HCT116 (cell line): ENCODE measurements around the gene SPHKAP. TPM values are rescaled to one million over a fixed set of nuclear protein-coding genes. Genes with fewer than 3 reads are reported as not detected.

ENCODE experiments used
- ATAC-seq: fragments of 200-7000 bp; cut with Tn5 transposase; 2 replicates; pipeline ENCODE4 v1.9.1; 2020; ENCODE audit warnings: mild to moderate bottlenecking, moderate library complexity
- BruUV-seq: library from RNA; stranded (reverse); fragments of 400-500 nt; replicated peaks from 2 replicates; lab custom pipeline; 2021; lab: Mats Ljungman, UMichigan
- CTCF ChIA-PET: fragments of 300-600 bp; sonication (Branson Sonifier 250); formaldehyde crosslinking; loops from one replicate; lab custom pipeline; 2021; ENCODE audit warnings: antibody characterized with exemption; lab: Charles Lee
- POLR2A ChIA-PET: fragments of 300-600, 350-600 bp; sonication (Branson Sonifier 250); formaldehyde crosslinking; loops from one replicate; lab custom pipeline; 2021; ENCODE audit warnings: antibody characterized with exemption; lab: Charles Lee
- RAD21 ChIA-PET, 2 experiments: fragments of 300-600 bp; sonication (Branson Sonifier 250); formaldehyde crosslinking; loops; one replicate each; lab custom pipeline; 2023; ENCODE audit warnings: low total read pairs in 2 of 2; ENCODE audit not compliant: uncharacterized antibody in 2 of 2, unreplicated experiment in 2 of 2, low non-redundant PET in 1 of 2; lab: Charles Lee
- DNase-seq: peaks from one replicate; pipeline ENCODE4 v3.0.0-alpha.2; 2010; ENCODE audit warnings: low read depth, low spot score
- H2AFZ ChIP-seq: fragments of 200-600 bp; shearing (Covaris generic), sonication (generic); 2 replicates; pipeline ENCODE4 v1.6.1; 2017; ENCODE audit warnings: low read depth, mixed run types, mixed read lengths, antibody characterized with exemption, low read length; ENCODE audit not compliant: poor library complexity, severe bottlenecking
- H3K27ac ChIP-seq: 2 replicates; pipeline ENCODE4 v1.5.1; 2012; ENCODE audit warnings: low read depth, low read length
- H3K27me3 ChIP-seq: fragments of 200-600 bp; sonication (generic); 2 replicates; pipeline ENCODE4 v1.6.1; 2016; ENCODE audit warnings: mixed run types, low read length, mixed read lengths; ENCODE audit not compliant: insufficient read depth
- H3K36me3 ChIP-seq, 2 experiments: fragments of 200-500 bp in 1 of 2; fragments of 200-600 bp in 1 of 2; sonication (Bioruptor generic) in 1 of 2; sonication (generic) in 1 of 2; 2 replicates each; pipeline versions ENCODE4 v1.5.1 to v1.6.1; 2014 to 2016; ENCODE audit warnings: low read length in 2 of 2, inconsistent platforms in 1 of 2, mixed read lengths in 1 of 2, mixed run types in 1 of 2; ENCODE audit not compliant: insufficient read depth in 2 of 2, control insufficient read depth in 1 of 2
- H3K4me1 ChIP-seq, 2 experiments: fragments of 200-600 bp in 1 of 2; sonication (generic) in 1 of 2; 2 replicates each; pipeline versions ENCODE4 v1.5.1 to v1.6.1; 2012 to 2017; ENCODE audit warnings: low read length in 2 of 2, inconsistent platforms in 1 of 2, mild to moderate bottlenecking in 1 of 2, mixed read lengths in 1 of 2, mixed run types in 1 of 2, moderate library complexity in 1 of 2; ENCODE audit not compliant: insufficient read depth in 2 of 2, control insufficient read depth in 1 of 2
- H3K4me2 ChIP-seq: fragments of 200-600 bp; sonication (generic); 2 replicates; pipeline ENCODE4 v1.6.1; 2017; ENCODE audit warnings: mixed run types, low read length, mixed read lengths
- H3K4me3 ChIP-seq, 2 experiments: fragments of 200-600 bp in 1 of 2; sonication (generic) in 1 of 2; replicated peaks in 1 of 2; 2 replicates each; pipeline ENCODE4 v1.5.1; 2011 to 2016; ENCODE audit warnings: low read length in 2 of 2, control low read depth in 1 of 2, low read depth in 1 of 2, mild to moderate bottlenecking in 1 of 2, mixed read lengths in 1 of 2, mixed run types in 1 of 2
- H3K79me2 ChIP-seq: fragments of 200-600 bp; sonication (generic); 2 replicates; pipeline ENCODE4 v1.6.1; 2017; ENCODE audit warnings: mild to moderate bottlenecking, mixed run types, low read length, moderate library complexity, mixed read lengths; ENCODE audit not compliant: insufficient read depth
- H3K9ac ChIP-seq: fragments of 200-600 bp; sonication (generic); 2 replicates; pipeline ENCODE4 v1.6.1; 2016; ENCODE audit warnings: low read length, mixed read lengths
- H3K9me2 ChIP-seq: fragments of 200-600 bp; sonication (generic), shearing (Covaris generic); 2 replicates; pipeline ENCODE4 v1.6.1; 2017; ENCODE audit warnings: mixed run types, mild to moderate bottlenecking, moderate library complexity; ENCODE audit not compliant: insufficient read depth
- H3K9me3 ChIP-seq, 2 experiments: fragments of 200-500 bp in 1 of 2; fragments of 200-600 bp in 1 of 2; sonication (Bioruptor generic) in 1 of 2; sonication (generic) in 1 of 2; 2 replicates each; pipeline ENCODE4 v1.6.1; 2014 to 2017; ENCODE audit warnings: low read length in 2 of 2, mixed read lengths in 2 of 2, inconsistent platforms in 1 of 2, low read depth in 1 of 2, mild to moderate bottlenecking in 1 of 2, mixed run types in 1 of 2, moderate library complexity in 1 of 2; ENCODE audit not compliant: control insufficient read depth in 1 of 2, insufficient read depth in 1 of 2
- H4K20me1 ChIP-seq: fragments of 200-600 bp; sonication (generic), shearing (Covaris generic); 2 replicates; pipeline ENCODE4 v1.6.1; 2017; ENCODE audit warnings: mixed run types, mild to moderate bottlenecking, moderate library complexity; ENCODE audit not compliant: insufficient read depth
- CBX3 ChIP-seq: IDR thresholded peaks from 2 replicates; pipeline ENCODE4 v1.6.1; 2012; ENCODE audit warnings: low read depth
- CEBPB ChIP-seq: IDR thresholded peaks from 2 replicates; pipeline ENCODE4 v1.6.1; 2012; ENCODE audit warnings: low read depth
- EGR1 ChIP-seq: IDR thresholded peaks from 2 replicates; pipeline ENCODE4 v1.6.1; 2012; ENCODE audit warnings: low read depth
- EZH2 ChIP-seq: fragments of 200-600 bp; sonication (generic); IDR thresholded peaks from 2 replicates; pipeline ENCODE4 v1.6.1; 2017; ENCODE audit warnings: antibody characterized with exemption, mixed run types
- EZH2phosphoT487 ChIP-seq: fragments of 200-600 bp; IDR thresholded peaks from 2 replicates; pipeline ENCODE4 v1.6.1; 2018; ENCODE audit warnings: antibody characterized with exemption, borderline replicate concordance
- FOSL1 ChIP-seq: IDR thresholded peaks from 2 replicates; pipeline ENCODE4 v1.6.1; 2012; ENCODE audit warnings: low read depth
- JUND ChIP-seq: IDR thresholded peaks from 2 replicates; pipeline ENCODE4 v1.6.1; 2012
- MAX ChIP-seq: IDR thresholded peaks from 2 replicates; pipeline ENCODE4 v1.6.1; 2012
- POLR2A ChIP-seq: IDR thresholded peaks from 2 replicates; pipeline ENCODE4 v1.7.0; 2011; ENCODE audit warnings: borderline replicate concordance; ENCODE audit not compliant: insufficient read depth, insufficient read length; ENCODE audit errors: extremely low read depth
- POLR2AphosphoS5 ChIP-seq: IDR thresholded peaks from 2 replicates; pipeline ENCODE4 v1.6.1; 2011; ENCODE audit warnings: mild to moderate bottlenecking, low read depth, low read length, moderate library complexity
- SIN3A ChIP-seq: IDR thresholded peaks from 2 replicates; pipeline ENCODE4 v1.6.1; 2012; ENCODE audit warnings: low read depth
- SRF ChIP-seq: IDR thresholded peaks from 2 replicates; pipeline ENCODE4 v1.6.1; 2012; ENCODE audit warnings: low read depth
- TCF7L2 ChIP-seq: IDR thresholded peaks from 2 replicates; pipeline ENCODE4 v1.7.0; 2011; ENCODE audit warnings: borderline replicate concordance, inconsistent platforms; ENCODE audit not compliant: insufficient read depth, insufficient read length; ENCODE audit errors: extremely low read depth
- YY1 ChIP-seq: IDR thresholded peaks from 2 replicates; pipeline ENCODE4 v1.6.1; 2011; ENCODE audit warnings: low read length, low read depth, moderate library complexity, mild to moderate bottlenecking; ENCODE audit not compliant: insufficient replicate concordance; ENCODE audit errors: extremely low read depth
- ZBTB33 ChIP-seq: IDR thresholded peaks from 2 replicates; pipeline ENCODE4 v1.6.1; 2011; ENCODE audit warnings: mild to moderate bottlenecking, low read length, moderate library complexity; ENCODE audit not compliant: insufficient replicate concordance; ENCODE audit errors: extremely low read depth
- ZFX ChIP-seq: fragments of 450-650 bp; IDR thresholded peaks from 2 replicates; pipeline ENCODE4 v1.6.1; 2017
- ZNF274 ChIP-seq: fragments of 200-500 bp; sonication (Bioruptor generic); IDR thresholded peaks from 2 replicates; pipeline ENCODE4 v1.6.1; 2014; ENCODE audit warnings: mild to moderate bottlenecking, low read depth, low read length, inconsistent platforms
- intact Hi-C: fragments of 100-400 bp; cut with micrococcal nuclease; formaldehyde crosslinking; loops from 2 replicates; pipeline ENCODE4 v1.10.0; 2022
- total RNA-seq: library from RNA; stranded (reverse); gene quantifications from one replicate; pipeline ENCODE4 v1.2.1, GENCODE V29; 2021; ENCODE audit not compliant: unreplicated experiment
- TF ChIP-seq, protein P1 (sequence below), 3 experiments: fragments of 200-600 bp in 1 of 3; sonication (generic) in 1 of 3; IDR thresholded peaks in 2 of 3; conservative IDR thresholded peaks in 1 of 3; 2 replicates each; pipeline ENCODE4 v1.5.1; 2012 to 2017; ENCODE audit warnings: low read depth in 2 of 3, low read length in 2 of 3, antibody characterized with exemption in 1 of 3, borderline replicate concordance in 1 of 3, control low read depth in 1 of 3, mild to moderate bottlenecking in 1 of 3, mixed read lengths in 1 of 3, mixed run types in 1 of 3, moderate library complexity in 1 of 3; ENCODE audit not compliant: insufficient read depth in 1 of 3
- TF ChIP-seq, protein P2 (sequence below): IDR thresholded peaks from 2 replicates; pipeline ENCODE4 v1.6.1; 2012

SPHKAP gene
- total RNA-seq, 1 experiment from 2014 or later: not detected

GRCh38 chr2:228086561-228086960 is 94.9 kb downstream of the SPHKAP start:
- Histone ChIP-seq H3K27me3 (no peaks in the 10 kb centered on the region), H3K36me3 (no peaks in the 10 kb centered on the region), H3K4me3 (no peak overlapping the region), H3K9me2 (no peaks in the 10 kb centered on the region), H3K4me2 (no peak overlapping the region), H3K9ac (no peak overlapping the region), H4K20me1 (no peaks in the 10 kb centered on the region), H3K4me1 (no peaks in the 10 kb centered on the region), H3K9me3 (no peaks in the 10 kb centered on the region)
- ChIA-PET POLR2A (no interaction called here), RAD21 (no interaction called here)
- ATAC-seq (no peak), DNase-seq (no peak)
- no TSS peak for BruUV-seq
- intact Hi-C loops: no loop called here
- TF ChIP-seq MAX: no peak
- no peak for TF ChIP-seq ZNF274
- TF ChIP-seq EZH2phosphoT487: no peak
- TF ChIP-seq CEBPB: no peak
- TF ChIP-seq, protein P1, sequence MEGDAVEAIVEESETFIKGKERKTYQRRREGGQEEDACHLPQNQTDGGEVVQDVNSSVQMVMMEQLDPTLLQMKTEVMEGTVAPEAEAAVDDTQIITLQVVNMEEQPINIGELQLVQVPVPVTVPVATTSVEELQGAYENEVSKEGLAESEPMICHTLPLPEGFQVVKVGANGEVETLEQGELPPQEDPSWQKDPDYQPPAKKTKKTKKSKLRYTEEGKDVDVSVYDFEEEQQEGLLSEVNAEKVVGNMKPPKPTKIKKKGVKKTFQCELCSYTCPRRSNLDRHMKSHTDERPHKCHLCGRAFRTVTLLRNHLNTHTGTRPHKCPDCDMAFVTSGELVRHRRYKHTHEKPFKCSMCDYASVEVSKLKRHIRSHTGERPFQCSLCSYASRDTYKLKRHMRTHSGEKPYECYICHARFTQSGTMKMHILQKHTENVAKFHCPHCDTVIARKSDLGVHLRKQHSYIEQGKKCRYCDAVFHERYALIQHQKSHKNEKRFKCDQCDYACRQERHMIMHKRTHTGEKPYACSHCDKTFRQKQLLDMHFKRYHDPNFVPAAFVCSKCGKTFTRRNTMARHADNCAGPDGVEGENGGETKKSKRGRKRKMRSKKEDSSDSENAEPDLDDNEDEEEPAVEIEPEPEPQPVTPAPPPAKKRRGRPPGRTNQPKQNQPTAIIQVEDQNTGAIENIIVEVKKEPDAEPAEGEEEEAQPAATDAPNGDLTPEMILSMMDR (IDR thresholded peaks at IDR 0.05 in 2 of 3, conservative IDR thresholded peaks at IDR 0.05 in 1 of 3; ENCODE audit: borderline replicate concordance in 1 of 3, insufficient read depth in 1 of 3, low read depth in 2 of 3, low read length in 2 of 3): no peak
- no peak for TF ChIP-seq ZFX
- TF ChIP-seq POLR2A: no peak
- no peak for TF ChIP-seq YY1
- TF ChIP-seq ZBTB33: no peak
- TF ChIP-seq CBX3: no peak
- no peak for TF ChIP-seq EZH2
- TF ChIP-seq SRF: no peak
- TF ChIP-seq, protein P2, sequence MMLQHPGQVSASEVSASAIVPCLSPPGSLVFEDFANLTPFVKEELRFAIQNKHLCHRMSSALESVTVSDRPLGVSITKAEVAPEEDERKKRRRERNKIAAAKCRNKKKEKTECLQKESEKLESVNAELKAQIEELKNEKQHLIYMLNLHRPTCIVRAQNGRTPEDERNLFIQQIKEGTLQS: no peak
- no peak for TF ChIP-seq TCF7L2
- no peak for TF ChIP-seq EGR1
- TF ChIP-seq POLR2AphosphoS5: no peak
- TF ChIP-seq FOSL1: no peak
- TF ChIP-seq JUND: no peak
- no peak for TF ChIP-seq SIN3A
- TF ChIP-seq, all 23 proteins: peak for 0
- Histone ChIP-seq H3K79me2 (no peaks in the 10 kb centered on the region), H3K27ac (no peak overlapping the region), H2AFZ (no peak overlapping the region)
- CTCF ChIA-PET: no interaction called here
